GM19324 (cell line): Measurements from ENCODE around the gene ATRIP.

Source experiments
- ATAC-seq: cut with Tn5 transposase; IDR thresholded peaks from one replicate; pipeline ENCODE4 v1.9.1; 2021; ENCODE audit warnings: mild to moderate bottlenecking, moderate library complexity; ENCODE audit not compliant: unreplicated experiment, low FRiP score

Gene ATRIP

GRCh38 chr3:48409291-48410201 is 37.0 kb upstream of the ATRIP start:
- ATAC-seq: no peak

- ATAC-seq: no peak
Observed at GRCh38 chr3:48410205-48411040, 36.1 kb upstream of the ATRIP start.

- ATAC-seq: no peak
Observed at GRCh38 chr3:48411041-48411588, 35.4 kb upstream of the ATRIP start.

- no peak for ATAC-seq
Observed at GRCh38 chr3:48411606-48412374, 34.7 kb upstream of the ATRIP start.

- no peak for ATAC-seq
Observed at GRCh38 chr3:48412375-48413001, 34.0 kb upstream of the ATRIP start.

GRCh38 chr3:48413086-48413485 is 33.5 kb upstream of the ATRIP start:
- no peak for ATAC-seq

- ATAC-seq: no peak
Observed at GRCh38 chr3:48413611-48414010, 32.9 kb upstream of the ATRIP start.

GRCh38 chr3:48414376-48415250 is 31.9 kb upstream of the ATRIP start:
- ATAC-seq: no peak

GRCh38 chr3:48415251-48415953 is 31.1 kb upstream of the ATRIP start:
- ATAC-seq: no peak

GRCh38 chr3:48416091-48416505 is 30.4 kb upstream of the ATRIP start:
- no peak for ATAC-seq

GRCh38 chr3:48416546-48416945 is 30.0 kb upstream of the ATRIP start:
- no peak for ATAC-seq

GRCh38 chr3:48417529-48418108 is 28.9 kb upstream of the ATRIP start:
- ATAC-seq: no peak

GRCh38 chr3:48418140-48418539 is 28.4 kb upstream of the ATRIP start:
- no peak for ATAC-seq

- no peak for ATAC-seq
Observed at GRCh38 chr3:48418651-48419050, 27.9 kb upstream of the ATRIP start.

- no peak for ATAC-seq
Observed at GRCh38 chr3:48419149-48419548, 27.4 kb upstream of the ATRIP start.

GRCh38 chr3:48419597-48419996 is 26.9 kb upstream of the ATRIP start:
- no peak for ATAC-seq

GRCh38 chr3:48420561-48420960 is 26.0 kb upstream of the ATRIP start:
- ATAC-seq: no peak

GRCh38 chr3:48422272-48422671 is 24.3 kb upstream of the ATRIP start:
- ATAC-seq: no peak
